Ascending aorta (tissue), 2 donors: ENCODE data around the gene FN1. TPM values are rescaled to one million over a fixed set of nuclear protein-coding genes. Genes with fewer than 3 reads are reported as not detected.
"Not testable (repeated sequence)": the region's sequence is repeated elsewhere in the genome, so short reads cannot be mapped to it uniquely, and the experiment has no call there.

Source experiments
- DNase-seq, 2 donors: peaks; one replicate each; pipeline ENCODE4 v3.0.0-alpha.2; 2019; ENCODE audit warnings: low spot score in 2 of 2
- H3K27ac ChIP-seq, 2 donors: fragments of 200-600 bp; sonication (generic); one replicate each; pipeline ENCODE4 v1.5.1; 2016 to 2017; ENCODE audit warnings: mild to moderate bottlenecking in 1 of 2
- H3K27me3 ChIP-seq: fragments of 200-600 bp; sonication (generic); one replicate; pipeline ENCODE4 v1.5.1; 2017
- H3K36me3 ChIP-seq, 2 donors: fragments of 200-600 bp; sonication (generic); one replicate each; pipeline ENCODE4 v1.5.1; 2016
- H3K4me1 ChIP-seq, 2 donors: fragments of 200-600 bp; sonication (generic); one replicate each; pipeline ENCODE4 v1.5.1; 2016 to 2017; ENCODE audit warnings: mild to moderate bottlenecking in 1 of 2
- H3K4me3 ChIP-seq, 2 donors: fragments of 200-600 bp; sonication (generic); one replicate each; pipeline ENCODE4 v1.5.1; 2016 to 2017; ENCODE audit warnings: mild to moderate bottlenecking in 1 of 2
- H3K9me3 ChIP-seq, 2 donors: fragments of 200-600 bp; sonication (generic); one replicate each; pipeline ENCODE4 v1.5.1; 2016
- intact Hi-C: fragments of 100-400 bp; cut with DNase I; formaldehyde crosslinking; loops from one replicate; pipeline ENCODE4 v1.15.1; 2023
- total RNA-seq: library from RNA; depleted of rRNA; stranded (reverse); fragments of >200 nt; gene quantifications from one replicate; pipeline ENCODE4 v1.1.0, GENCODE V29; 2016
- TF ChIP-seq, protein P1 (sequence below), 3 experiments: fragments of 200-600 bp in 2 of 3; fragments of 450-650 bp in 1 of 3; sonication (generic) in 2 of 3; IDR thresholded peaks; one replicate each; pipeline ENCODE4 v1.5.1; 2016 to 2019; ENCODE audit warnings: antibody characterized with exemption in 3 of 3, mild to moderate bottlenecking in 1 of 3, moderate library complexity in 1 of 3

Gene FN1
- total RNA-seq, 1 donor from 2014 or later: 5,098 TPM

DNA sequence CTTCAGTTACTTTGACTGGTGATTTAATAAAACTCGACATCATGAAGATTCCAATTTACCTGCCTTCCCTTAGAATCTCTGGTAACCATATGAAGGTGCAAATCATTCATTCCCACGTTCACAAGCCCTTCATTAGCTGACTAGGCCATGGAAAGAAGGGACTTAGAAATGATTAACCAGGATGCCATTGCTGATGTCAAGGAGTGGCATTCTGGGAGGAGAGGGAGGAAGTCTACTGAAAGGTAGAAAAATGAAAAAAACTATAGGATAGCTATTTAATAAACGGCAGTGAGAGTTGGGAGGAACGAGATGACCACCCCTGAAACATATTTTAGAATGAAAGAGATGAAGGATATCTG, 122.6 kb downstream of the FN1 start:
- no peaks in the 10 kb centered on the region for H3K9me3 ChIP-seq
- intact Hi-C loops: loop anchor here (5.0 to 10.0 kb wide), 2 partner anchors 501 to 802 kb away; no protein-coding TSS in a partner anchor
- H3K27me3 ChIP-seq: no peaks in the 10 kb centered on the region
- H3K4me3 ChIP-seq: no peak overlapping the region
- peak overlapping the region in 1 of 2 donors; percentile 87 for H3K27ac ChIP-seq
- peaks cover under 1 to 5% of the 10 kb centered on the region in 2 donors for H3K36me3 ChIP-seq
- peaks cover 0 to 6% of the 10 kb centered on the region in 2 donors for H3K4me1 ChIP-seq
- TF ChIP-seq, protein P1, sequence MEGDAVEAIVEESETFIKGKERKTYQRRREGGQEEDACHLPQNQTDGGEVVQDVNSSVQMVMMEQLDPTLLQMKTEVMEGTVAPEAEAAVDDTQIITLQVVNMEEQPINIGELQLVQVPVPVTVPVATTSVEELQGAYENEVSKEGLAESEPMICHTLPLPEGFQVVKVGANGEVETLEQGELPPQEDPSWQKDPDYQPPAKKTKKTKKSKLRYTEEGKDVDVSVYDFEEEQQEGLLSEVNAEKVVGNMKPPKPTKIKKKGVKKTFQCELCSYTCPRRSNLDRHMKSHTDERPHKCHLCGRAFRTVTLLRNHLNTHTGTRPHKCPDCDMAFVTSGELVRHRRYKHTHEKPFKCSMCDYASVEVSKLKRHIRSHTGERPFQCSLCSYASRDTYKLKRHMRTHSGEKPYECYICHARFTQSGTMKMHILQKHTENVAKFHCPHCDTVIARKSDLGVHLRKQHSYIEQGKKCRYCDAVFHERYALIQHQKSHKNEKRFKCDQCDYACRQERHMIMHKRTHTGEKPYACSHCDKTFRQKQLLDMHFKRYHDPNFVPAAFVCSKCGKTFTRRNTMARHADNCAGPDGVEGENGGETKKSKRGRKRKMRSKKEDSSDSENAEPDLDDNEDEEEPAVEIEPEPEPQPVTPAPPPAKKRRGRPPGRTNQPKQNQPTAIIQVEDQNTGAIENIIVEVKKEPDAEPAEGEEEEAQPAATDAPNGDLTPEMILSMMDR (IDR thresholded peaks at IDR 0.05): no peak
- DNase-seq: no peak

DNA sequence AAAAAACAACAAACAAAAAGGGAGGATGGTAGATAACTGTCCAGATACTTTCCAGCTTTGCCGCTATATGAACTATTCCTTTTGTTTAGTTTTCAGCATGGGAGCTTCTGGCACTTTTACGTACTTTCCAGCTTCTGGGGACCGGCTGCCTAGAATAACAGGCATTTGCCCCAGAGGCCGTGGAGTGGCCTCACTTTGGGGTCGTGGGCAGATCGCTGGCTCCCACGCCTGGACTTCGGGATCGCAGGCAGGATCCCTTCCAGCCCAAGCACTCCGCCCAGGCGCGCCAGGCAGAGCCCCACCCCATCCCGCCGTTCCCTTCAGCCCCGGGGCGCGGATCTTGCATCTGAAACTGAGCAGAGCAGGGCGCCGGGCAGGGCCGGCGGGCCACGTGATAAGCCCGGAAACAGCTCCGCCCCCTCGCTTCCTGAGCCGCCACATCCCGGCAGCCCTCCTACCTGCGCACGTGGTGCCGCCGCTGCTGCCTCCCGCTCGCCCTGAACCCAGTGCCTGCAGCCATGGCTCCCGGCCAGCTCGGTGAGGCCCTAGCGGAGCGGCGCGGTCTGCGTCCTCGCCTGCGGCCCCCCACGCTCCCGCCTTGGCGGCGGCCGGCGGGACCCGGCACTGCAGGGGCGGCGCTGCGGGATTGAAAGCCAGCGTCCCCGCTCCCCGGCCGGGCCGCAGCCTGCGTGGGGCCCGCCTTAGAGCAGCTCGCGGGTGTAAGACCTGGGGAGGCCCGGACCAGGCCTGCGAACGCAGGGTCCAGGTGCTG, 124.1 kb downstream of the FN1 start, which contains the start of gene ATIC:
ATIC (plus strand) TSS at position 435 of the 772 bp plus-strand sequence; CDS start at position 519, 84 bp downstream.
- intact Hi-C loops: loop anchor here (5.0 to 10.0 kb wide), 2 partner anchors 500 to 803 kb away; no protein-coding TSS in a partner anchor
- no peaks in the 10 kb centered on the region for H3K9me3 ChIP-seq
- TF ChIP-seq, protein P1 (IDR thresholded peaks at IDR 0.05): peak in 1 of 3 experiments; percentile 19
- H3K36me3 ChIP-seq: no peaks in the 10 kb centered on the region
- DNase-seq: peak; percentile 73 to 97
- peak within 1 kb of the TSS; percentile 73 to 87 for H3K27ac ChIP-seq
- H3K4me3 ChIP-seq: peak within 1 kb of the TSS; percentile 85 to 86
- peaks cover 0 to 6% of the 10 kb centered on the region in 2 donors for H3K4me1 ChIP-seq
- H3K27me3 ChIP-seq: no peaks in the 10 kb centered on the region

DNA sequence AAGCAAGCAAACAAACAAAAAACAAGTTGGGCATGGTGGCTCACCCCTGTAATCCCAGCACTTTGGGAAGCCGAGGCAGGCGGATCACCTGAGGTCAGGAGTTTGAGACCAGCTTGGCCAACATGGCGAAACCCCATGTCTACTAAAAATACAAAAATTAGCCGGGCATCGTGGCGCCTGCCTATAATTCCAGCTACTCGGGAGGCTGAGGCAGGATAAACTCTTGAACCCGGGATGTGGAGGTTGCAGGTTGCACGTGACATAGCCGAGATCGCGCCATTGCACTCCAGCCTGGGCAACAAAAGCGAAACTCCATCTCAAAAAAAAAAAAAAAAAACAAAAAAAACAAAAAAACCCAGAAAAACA, 124.6 kb downstream of the FN1 start:
- H3K9me3 ChIP-seq, H3K36me3 ChIP-seq, H3K4me1 ChIP-seq, H3K27me3 ChIP-seq, DNase-seq: not testable (repeated sequence)
- peak overlapping the region; percentile 85 to 86 for H3K4me3 ChIP-seq
- intact Hi-C loops: loop anchor here (5.0 to 10.0 kb wide), 2 partner anchors 499 to 804 kb away; no protein-coding TSS in a partner anchor
- H3K27ac ChIP-seq: peak overlapping the region; percentile 73 to 87

Other genes starting within 250 kb of the FN1 start
- gene ATIC, start 124.0 kb downstream of the FN1 start, total RNA-seq: 8.9 TPM